H1 (cell line): Measurements from ENCODE around the gene ORMDL3. TPM values are rescaled to one million over a fixed set of nuclear protein-coding genes. Genes with fewer than 3 reads are reported as not detected.

Experiments used
- CTCF ChIA-PET: fragments of 300-600 bp; sonication (Branson Sonifier 250); formaldehyde crosslinking; loops from one replicate; lab custom pipeline; 2021; ENCODE audit not compliant: partially characterized antibody; lab: Charles Lee
- POLR2A ChIA-PET: fragments of 300-600 bp; sonication (Branson Sonifier 250); formaldehyde crosslinking; loops from one replicate; lab custom pipeline; 2021; ENCODE audit warnings: inconsistent platforms; ENCODE audit not compliant: partially characterized antibody; lab: Charles Lee
- DNase-seq, 2 experiments: peaks; one replicate each; pipeline versions ENCODE4 v3.0.0 to v3.0.0-alpha.2; 2010 to 2022; ENCODE audit warnings: low spot score in 2 of 2, low read depth in 1 of 2, mixed read lengths in 1 of 2
- FAIRE-seq: peaks from 2 replicates; lab custom pipeline; 2011; peaks lifted over from hg19 to GRCh38; lab: Jason Lieb, UNC
- H2AFZ ChIP-seq: 2 replicates; pipeline ENCODE4 v1.8.1; 2012; ENCODE audit warnings: low read length, inconsistent platforms
- H2AK5ac ChIP-seq: 2 replicates; pipeline ENCODE4 v1.6.1; 2013; ENCODE audit warnings: low read depth, low read length
- H2BK120ac ChIP-seq: replicated peaks from 2 replicates; pipeline ENCODE3; 2013; ENCODE audit warnings: low read depth, low read length, inconsistent platforms
- H2BK12ac ChIP-seq: 2 replicates; pipeline ENCODE4 v1.6.1; 2013; ENCODE audit warnings: low read depth, low read length
- H2BK15ac ChIP-seq: 2 replicates; pipeline ENCODE4 v1.6.1; 2013; ENCODE audit warnings: low read length
- H2BK20ac ChIP-seq: 2 replicates; pipeline ENCODE4 v1.6.1; 2013; ENCODE audit warnings: low read length
- H2BK5ac ChIP-seq: 2 replicates; pipeline ENCODE4 v1.6.1; 2013; ENCODE audit warnings: low read depth, low read length
- H3K14ac ChIP-seq: 2 replicates; pipeline ENCODE4 v1.6.1; 2013; ENCODE audit warnings: inconsistent platforms; ENCODE audit not compliant: insufficient read length
- H3K18ac ChIP-seq: 2 replicates; pipeline ENCODE4 v1.6.1; 2013; ENCODE audit warnings: low read length; ENCODE audit errors: extremely low read depth
- H3K23ac ChIP-seq: 2 replicates; pipeline ENCODE4 v1.6.1; 2013; ENCODE audit warnings: inconsistent platforms; ENCODE audit not compliant: insufficient read length
- H3K23me2 ChIP-seq: 2 replicates; pipeline ENCODE4 v1.6.1; 2013; ENCODE audit warnings: low read depth, low read length
- H3K27ac ChIP-seq: 2 replicates; pipeline ENCODE4 v1.6.1; 2011; ENCODE audit warnings: low read depth, low read length, inconsistent platforms
- H3K27me3 ChIP-seq, 4 experiments: replicated peaks in 1 of 4; 1 replicate in 1 of 4; 2 replicates in 3 of 4; pipeline versions ENCODE4 v1.6.1 to v1.8.1; 2011 to 2013; ENCODE audit warnings: low read length in 3 of 4, mild to moderate bottlenecking in 3 of 4, inconsistent platforms in 2 of 4, mixed read lengths in 2 of 4, moderate library complexity in 1 of 4; ENCODE audit not compliant: control insufficient read depth in 3 of 4, insufficient read depth in 3 of 4; ENCODE audit errors: extremely low read depth in 1 of 4
- H3K36me3 ChIP-seq, 4 experiments: 2 replicates each; pipeline versions ENCODE4 v1.6.1 to v1.8.1; 2011 to 2013; ENCODE audit warnings: mild to moderate bottlenecking in 4 of 4, low read length in 3 of 4, moderate library complexity in 2 of 4, control low read depth in 1 of 4, inconsistent platforms in 1 of 4; ENCODE audit not compliant: insufficient read depth in 4 of 4, control insufficient read depth in 2 of 4
- H3K4ac ChIP-seq: replicated peaks from 2 replicates; pipeline ENCODE3; 2013; ENCODE audit warnings: low read length, low read depth, mixed read lengths, inconsistent platforms; ENCODE audit not compliant: insufficient read length
- H3K4me1 ChIP-seq, 4 experiments: replicated peaks in 1 of 4; 1 replicate in 1 of 4; 2 replicates in 3 of 4; pipeline versions ENCODE4 v1.6.1 to v1.8.1; 2011 to 2013; ENCODE audit warnings: low read length in 3 of 4, inconsistent platforms in 2 of 4, mixed read lengths in 1 of 4; ENCODE audit not compliant: insufficient read depth in 4 of 4, control insufficient read depth in 3 of 4
- H3K4me2 ChIP-seq, 2 experiments: 2 replicates each; pipeline versions ENCODE4 v1.6.1 to v1.8.1; 2011 to 2013; ENCODE audit warnings: low read depth in 2 of 2, low read length in 2 of 2, control low read depth in 1 of 2, inconsistent platforms in 1 of 2, mild to moderate bottlenecking in 1 of 2; ENCODE audit not compliant: insufficient read depth in 1 of 2
- H3K4me3 ChIP-seq, 4 experiments: fragments of 200-600, 300-600 bp in 1 of 4; sonication (generic), shearing (Covaris generic), sonication (Bioruptor Twin) in 1 of 4; 2 replicates each; pipeline versions ENCODE4 v1.5.1 to v1.8.1; 2011 to 2016; ENCODE audit warnings: low read length in 4 of 4, low read depth in 3 of 4, control low read depth in 2 of 4, inconsistent platforms in 2 of 4, mild to moderate bottlenecking in 2 of 4, mixed read lengths in 1 of 4, moderate library complexity in 1 of 4; ENCODE audit not compliant: insufficient read depth in 2 of 4; ENCODE audit errors: extremely low read depth in 1 of 4
- H3K56ac ChIP-seq: replicated peaks from 2 replicates; pipeline ENCODE3; 2013; ENCODE audit warnings: low read depth, mild to moderate bottlenecking, mixed read lengths, low read length, inconsistent platforms; ENCODE audit not compliant: insufficient read length
- H3K79me1 ChIP-seq: 2 replicates; pipeline ENCODE4 v1.6.1; 2013; ENCODE audit warnings: low read depth, low read length, control low read depth
- H3K79me2 ChIP-seq, 2 experiments: 2 replicates each; pipeline versions ENCODE4 v1.6.1 to v1.8.1; 2012 to 2013; ENCODE audit warnings: low read length in 2 of 2, mild to moderate bottlenecking in 2 of 2, inconsistent platforms in 1 of 2; ENCODE audit not compliant: insufficient read depth in 2 of 2, control insufficient read depth in 1 of 2
- H3K9ac ChIP-seq, 4 experiments: replicated peaks in 1 of 4; 1 replicate in 1 of 4; 2 replicates in 3 of 4; pipeline versions ENCODE4 v1.6.1 to v1.8.1; 2011 to 2013; ENCODE audit warnings: low read depth in 3 of 4, low read length in 3 of 4, control low read depth in 2 of 4, mild to moderate bottlenecking in 2 of 4, moderate library complexity in 2 of 4, inconsistent platforms in 1 of 4; ENCODE audit errors: extremely low read depth in 1 of 4
- H3K9me3 ChIP-seq, 2 experiments: 2 replicates each; pipeline versions ENCODE4 v1.6.1 to v1.8.1; 2012 to 2013; ENCODE audit warnings: mild to moderate bottlenecking in 2 of 2, moderate library complexity in 2 of 2, control low read depth in 1 of 2, inconsistent platforms in 1 of 2, low read depth in 1 of 2, low read length in 1 of 2, mixed read lengths in 1 of 2; ENCODE audit not compliant: insufficient read depth in 2 of 2
- H4K20me1 ChIP-seq, 2 experiments: replicated peaks in 1 of 2; 2 replicates each; pipeline versions ENCODE3 to v1.8.1; 2011 to 2013; ENCODE audit warnings: inconsistent platforms in 2 of 2, low read length in 2 of 2, mild to moderate bottlenecking in 1 of 2; ENCODE audit not compliant: insufficient read depth in 2 of 2, control insufficient read depth in 1 of 2
- H4K5ac ChIP-seq: 2 replicates; pipeline ENCODE4 v1.6.1; 2013; ENCODE audit warnings: low read length, low read depth, mixed read lengths, inconsistent platforms; ENCODE audit not compliant: insufficient read length
- H4K8ac ChIP-seq: 2 replicates; pipeline ENCODE4 v1.8.0; 2013; ENCODE audit warnings: mild to moderate bottlenecking, moderate library complexity, low read length, inconsistent platforms; ENCODE audit not compliant: insufficient read depth; ENCODE audit errors: extremely low read depth
- H4K91ac ChIP-seq: replicated peaks from 2 replicates; pipeline ENCODE3; 2013; ENCODE audit warnings: low read length, mixed read lengths, inconsistent platforms; ENCODE audit not compliant: insufficient read length
- BACH1 ChIP-seq: IDR thresholded peaks from 2 replicates; pipeline ENCODE4 v1.6.1; 2012; ENCODE audit warnings: low read length, improper control_type of control experiment
- CTBP2 ChIP-seq: IDR thresholded peaks from 2 replicates; pipeline ENCODE4 v1.7.0; 2011; ENCODE audit warnings: borderline replicate concordance, mild to moderate bottlenecking, moderate library complexity, mixed read lengths, low read length; ENCODE audit not compliant: insufficient read depth, insufficient read length
- HDAC6 ChIP-seq: IDR thresholded peaks from one replicate; pipeline ENCODE4 v1.7.1; 2012; ENCODE audit warnings: low read depth, mild to moderate bottlenecking, inconsistent platforms, low read length, moderate library complexity
- RBBP5 ChIP-seq: IDR thresholded peaks from 2 replicates; pipeline ENCODE4 v1.7.1; 2012; ENCODE audit warnings: low read depth, mild to moderate bottlenecking, inconsistent platforms, low read length, moderate library complexity, borderline replicate concordance
- RNF2 ChIP-seq: fragments of 200-900, 300-1000 bp; sonication (generic); IDR thresholded peaks from 2 replicates; pipeline ENCODE4 v1.7.1; 2016; ENCODE audit warnings: borderline replicate concordance, low read depth, mild to moderate bottlenecking, antibody characterized with exemption, low read length; ENCODE audit not compliant: poor library complexity, severe bottlenecking; ENCODE audit errors: missing control alignments
- SIRT6 ChIP-seq: IDR thresholded peaks from one replicate; pipeline ENCODE4 v1.7.1; 2012; ENCODE audit warnings: low read length, inconsistent platforms
- USF2 ChIP-seq: IDR thresholded peaks from 2 replicates; pipeline ENCODE4 v1.6.1; 2011; ENCODE audit warnings: low read length, improper control_type of control experiment
- YY1 ChIP-seq: IDR thresholded peaks from 2 replicates; pipeline ENCODE4 v1.6.1; 2011; ENCODE audit warnings: low read depth, mild to moderate bottlenecking, low read length
- WGBS, 2 experiments: shearing (Covaris generic) in 1 of 2; methylation state at CpG; one replicate each; pipeline versions ENCODE4 v1.1.6 to v1.1.7; 2013 to 2015; ENCODE audit warnings: low lambda C conversion rate in 2 of 2, mixed read lengths in 2 of 2, inconsistent platforms in 1 of 2, low coverage in 1 of 2, missing lambda C conversion rate in 1 of 2; ENCODE audit not compliant: insufficient replicate concordance in 2 of 2, insufficient coverage in 1 of 2, insufficient read length in 1 of 2; ENCODE audit errors: extremely low coverage in 1 of 2, missing lambda C conversion rate in 1 of 2; 5-methylcytosine and 5-hydroxymethylcytosine counted together
- polyA plus RNA-seq, 7 experiments: library from polyadenylated mRNA; depleted of rRNA in 3 of 7; stranded (reverse) in 5 of 7; unstranded in 2 of 7; fragments of >200 nt in 5 of 7; fragments of 200-250 nt in 2 of 7; gene quantifications; 1 replicate in 5 of 7; 2 replicates in 1 of 7; 4 replicates in 1 of 7; pipeline versions ENCODE4 v1.2.1 to v1.2.3, GENCODE V29; 2011 to 2013; ENCODE audit warnings: missing spikeins in 2 of 7, mixed read lengths in 2 of 7
- total RNA-seq: library from RNA; stranded (reverse); fragmentation: NEBNext Ultra II Directional; extraction: Animal tissue kit (Norgen Biotek cat#: 25700); gene quantifications from 2 replicates; pipeline ENCODE4 v1.2.1, GENCODE V29; 2021
- TF ChIP-seq, protein P1 (sequence below): IDR thresholded peaks from 2 replicates; pipeline ENCODE4 v1.6.1; 2012; ENCODE audit warnings: low read length, inconsistent platforms

Gene ORMDL3
- total and polyA plus RNA-seq, 2 of the 8 experiments (the other 6 are each of a cell fraction or from before 2014, with no cell fraction given), result 50.4 to 108 TPM

DNA sequence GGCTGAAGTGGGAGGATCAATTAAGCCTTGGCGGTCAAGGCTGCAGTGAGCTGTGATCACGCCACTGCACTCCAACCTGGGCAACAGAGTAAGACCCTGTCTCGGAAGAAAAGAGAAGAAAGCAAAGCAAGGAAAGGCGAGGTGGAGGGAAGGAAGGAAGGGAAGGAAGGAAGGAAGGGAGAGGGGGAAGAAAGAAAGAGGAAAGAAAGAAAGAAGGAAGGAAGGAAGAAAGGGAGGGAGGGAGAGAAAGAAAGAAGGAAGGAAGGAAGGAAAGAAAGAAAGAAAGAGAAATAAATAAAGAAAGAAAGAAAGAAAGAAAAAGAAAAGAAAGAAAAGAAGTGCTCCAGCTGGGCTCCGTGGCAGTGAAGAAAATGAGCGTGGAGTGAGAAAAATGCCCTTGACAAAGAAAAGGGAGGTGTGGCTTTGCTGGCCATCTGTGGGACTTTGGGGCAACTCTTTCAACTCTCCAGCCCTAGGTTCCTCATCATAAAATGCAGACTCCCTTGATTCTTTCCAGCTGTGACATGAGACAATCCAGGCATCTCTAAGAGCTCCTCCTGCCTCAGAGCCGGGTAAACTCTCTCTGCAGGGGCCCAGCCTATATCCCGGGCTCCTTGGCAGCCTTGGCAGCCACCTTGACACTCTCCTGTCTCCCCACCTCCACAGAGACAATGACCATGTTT is 37.8 kb upstream of the ORMDL3 start:
- no peak overlapping the region for H4K8ac ChIP-seq
- no peak overlapping the region for H3K4me2 ChIP-seq
- no peak overlapping the region for H2BK15ac ChIP-seq
- no peaks in the 10 kb centered on the region; a peak in 1 of 7 replicates for H3K4me1 ChIP-seq
- H3K18ac ChIP-seq, result no peak overlapping the region
- no peaks in the 10 kb centered on the region for H4K20me1 ChIP-seq
- H3K14ac ChIP-seq, result no peak overlapping the region
- no peak overlapping the region for H2BK12ac ChIP-seq
- H3K23ac ChIP-seq, result no peak overlapping the region
- H4K5ac ChIP-seq, result no peak overlapping the region
- ChIA-PET POLR2A (interaction anchor here (0.8 to 0.9 kb wide), 2 partner anchors 9 to 173 kb away, joined by 3 to 4 read pairs; no protein-coding TSS in a partner anchor), CTCF (interaction anchor here (0.8 to 11.9 kb wide), 9 partner anchors 7 to 121 kb away, joined by 3 to 96 read pairs (median 6); partner anchors contain the start of gene GSDMA)
- H3K9me3 ChIP-seq, result no peaks in the 10 kb centered on the region
- no peaks in the 10 kb centered on the region for H3K79me2 ChIP-seq
- no peak overlapping the region for H3K27ac ChIP-seq
- WGBS, 2 experiments, result 77% methylated on average over 8 of the region's 8 CpGs; no CpG with 5 or more reads in 1 of the 2 experiments
- H3K79me1 ChIP-seq, result no peaks in the 10 kb centered on the region
- H3K27me3 ChIP-seq, result no peaks in the 10 kb centered on the region; a peak in 2 of 7 replicates
- H3K23me2 ChIP-seq, result no peaks in the 10 kb centered on the region; the same call in 1 of the 2 replicates
- H3K56ac ChIP-seq, result no peak overlapping the region
- H2BK5ac ChIP-seq, result no peak overlapping the region
- H3K9ac ChIP-seq, result no peak overlapping the region
- FAIRE-seq (no peak), DNase-seq (no peak)
- no peak overlapping the region for H2BK20ac ChIP-seq
- no peak overlapping the region for H2AK5ac ChIP-seq
- H2AFZ ChIP-seq, result no peak overlapping the region
- H4K91ac ChIP-seq, result no peak overlapping the region
- H3K36me3 ChIP-seq, result no peaks in the 10 kb centered on the region
- H2BK120ac ChIP-seq, result no peak overlapping the region
- H3K4me3 ChIP-seq, result no peak overlapping the region
- H3K4ac ChIP-seq, result no peak overlapping the region
- TF ChIP-seq RNF2 (no peak), HDAC6 (no peak), CTBP2 (no peak), SIRT6 (no peak), USF2 (no peak), YY1 (no peak), BACH1 (no peak), RBBP5 (no peak)
- TF ChIP-seq, protein P1, sequence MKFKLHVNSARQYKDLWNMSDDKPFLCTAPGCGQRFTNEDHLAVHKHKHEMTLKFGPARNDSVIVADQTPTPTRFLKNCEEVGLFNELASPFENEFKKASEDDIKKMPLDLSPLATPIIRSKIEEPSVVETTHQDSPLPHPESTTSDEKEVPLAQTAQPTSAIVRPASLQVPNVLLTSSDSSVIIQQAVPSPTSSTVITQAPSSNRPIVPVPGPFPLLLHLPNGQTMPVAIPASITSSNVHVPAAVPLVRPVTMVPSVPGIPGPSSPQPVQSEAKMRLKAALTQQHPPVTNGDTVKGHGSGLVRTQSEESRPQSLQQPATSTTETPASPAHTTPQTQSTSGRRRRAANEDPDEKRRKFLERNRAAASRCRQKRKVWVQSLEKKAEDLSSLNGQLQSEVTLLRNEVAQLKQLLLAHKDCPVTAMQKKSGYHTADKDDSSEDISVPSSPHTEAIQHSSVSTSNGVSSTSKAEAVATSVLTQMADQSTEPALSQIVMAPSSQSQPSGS, result no peak
